Heart left ventricle (tissue), 16 donors: ENCODE data around the gene KPTN. TPM values are rescaled to one million over a fixed set of nuclear protein-coding genes. Genes with fewer than 3 reads are reported as not detected.

Source experiments
- ATAC-seq, 4 donors: fragments of 200-7000 bp; cut with Tn5 transposase; one replicate each; pipeline ENCODE4 v1.9.1; 2020 to 2022; ENCODE audit warnings: moderate library complexity in 4 of 4, mild to moderate bottlenecking in 3 of 4, moderate number of reproducible peaks in 1 of 4
- DNase-seq, 5 donors: peaks; one replicate each; pipeline ENCODE4 v3.0.0-alpha.2; 2020
- H3K27ac ChIP-seq, 12 donors: fragments of 200-600 bp; sonication (generic) in 4 of 12; one replicate each; pipeline versions ENCODE4 v1.5.0 to v1.8.0; 2016 to 2022; ENCODE audit warnings: mild to moderate bottlenecking in 2 of 12
- H3K27me3 ChIP-seq, 9 donors: fragments of 200-600 bp; sonication (generic) in 2 of 9; one replicate each; pipeline versions ENCODE4 v1.5.1 to v1.8.0; 2016 to 2022; ENCODE audit warnings: mild to moderate bottlenecking in 3 of 9
- H3K36me3 ChIP-seq, 9 donors: fragments of 200-600 bp; sonication (generic) in 2 of 9; one replicate each; pipeline versions ENCODE4 v1.5.0 to v1.8.0; 2018 to 2022; ENCODE audit warnings: mild to moderate bottlenecking in 2 of 9
- H3K4me1 ChIP-seq, 12 donors: fragments of 200-600 bp; sonication (generic) in 4 of 12; one replicate each; pipeline versions ENCODE4 v1.5.0 to v1.8.0; 2016 to 2022; ENCODE audit warnings: mild to moderate bottlenecking in 3 of 12
- H3K4me3 ChIP-seq, 12 donors: fragments of 200-600 bp; sonication (generic) in 4 of 12; one replicate each; pipeline versions ENCODE4 v1.5.0 to v1.8.0; 2017 to 2022; ENCODE audit warnings: mild to moderate bottlenecking in 9 of 12, moderate library complexity in 4 of 12
- H3K9me3 ChIP-seq, 12 donors: fragments of 200-600 bp; sonication (generic) in 4 of 12; one replicate each; pipeline versions ENCODE4 v1.5.0 to v1.8.0; 2016 to 2022; ENCODE audit warnings: mild to moderate bottlenecking in 1 of 12
- POLR2A ChIP-seq, 2 donors: fragments of 450-650 bp; IDR thresholded peaks; one replicate each; pipeline ENCODE4 v1.6.1; 2017; ENCODE audit warnings: antibody characterized with exemption in 2 of 2, mild to moderate bottlenecking in 2 of 2, moderate library complexity in 2 of 2
- WGBS, 4 donors: extraction: QIAGEN DNeasy Blood & Tissue Kit in 2 of 4; methylation state at CpG; one replicate each; pipeline versions ENCODE4 v1.1.5 to v1.1.7; 2013 to 2018; 5-methylcytosine and 5-hydroxymethylcytosine counted together
- intact Hi-C, 10 donors: fragments of 100-400 bp; cut with DNase I; formaldehyde crosslinking; loops; one replicate each; pipeline versions ENCODE4 v1.11.1 to v1.14.2; 2022
- polyA plus RNA-seq, 2 donors: library from polyadenylated mRNA; stranded (reverse); fragments of 200-250 nt; gene quantifications; one replicate each; pipeline ENCODE4 v1.2.3, GENCODE V29; 2013
- total RNA-seq, 9 donors: library from RNA; depleted of rRNA in 2 of 9; stranded (reverse); fragments of >200 nt in 2 of 9; fragmentation: NEBNext Ultra II Directional in 3 of 9; extraction: Animal tissue kit (Norgen Biotek cat#: 25700) in 3 of 9; gene quantifications; one replicate each; pipeline versions ENCODE4 v1.1.0 to v1.2.4, GENCODE V29; 2016 to 2023
- TF ChIP-seq, protein P1 (sequence below), 12 donors: fragments of 200-600 bp; sonication (generic) in 4 of 12; IDR thresholded peaks; one replicate each; pipeline versions ENCODE4 v1.5.0 to v1.8.0; 2018 to 2022; ENCODE audit warnings: antibody characterized with exemption in 12 of 12, mild to moderate bottlenecking in 5 of 12
- donor health status: ischemic (EF 13 %, LVEDD 7.1; RV severe dilation, severe dysfunction).
- donor health status: healthy with polysubstance abuse.
- donor health status: DM: no; HTN: yes; CAD: no.
- donor health status: DM: no; HTN: no; CAD: no.
- donor health status: ischemic (EF 25% LVEDD 6.9; RV normal size, moderate dysfunction).
- donor health status: ischemic (EF 25% LVEDD 5.7; RV mildly dilated, moderate dysfunction).
- donor health status: healthy.
- donor health status: DM: yes; HTN: yes; CAD: no.
- donor health status: ischemic (EF 35%, LVEDD 5.7; RV mildly dilated, moderate dysfunction).
- donor health status: nonischemic (EF 11% LVEDD 7.7; RV severe dilation, severe dysfunction).
- donor health status: DM: yes; HTN: yes; CAD: no.
- donor health status: PGD.
- donor health status: ischemic (EF 29% LVEDD 5.4; RV normal size, mild dysfunction).
- donor health status: nonischemic (EF 23%, LVEDD 6.1; RV moderate dilation, normal function).

KPTN gene
- total and polyA plus RNA-seq, 11 donors: 3.2 to 15.8 (median 7.8) TPM

DNA sequence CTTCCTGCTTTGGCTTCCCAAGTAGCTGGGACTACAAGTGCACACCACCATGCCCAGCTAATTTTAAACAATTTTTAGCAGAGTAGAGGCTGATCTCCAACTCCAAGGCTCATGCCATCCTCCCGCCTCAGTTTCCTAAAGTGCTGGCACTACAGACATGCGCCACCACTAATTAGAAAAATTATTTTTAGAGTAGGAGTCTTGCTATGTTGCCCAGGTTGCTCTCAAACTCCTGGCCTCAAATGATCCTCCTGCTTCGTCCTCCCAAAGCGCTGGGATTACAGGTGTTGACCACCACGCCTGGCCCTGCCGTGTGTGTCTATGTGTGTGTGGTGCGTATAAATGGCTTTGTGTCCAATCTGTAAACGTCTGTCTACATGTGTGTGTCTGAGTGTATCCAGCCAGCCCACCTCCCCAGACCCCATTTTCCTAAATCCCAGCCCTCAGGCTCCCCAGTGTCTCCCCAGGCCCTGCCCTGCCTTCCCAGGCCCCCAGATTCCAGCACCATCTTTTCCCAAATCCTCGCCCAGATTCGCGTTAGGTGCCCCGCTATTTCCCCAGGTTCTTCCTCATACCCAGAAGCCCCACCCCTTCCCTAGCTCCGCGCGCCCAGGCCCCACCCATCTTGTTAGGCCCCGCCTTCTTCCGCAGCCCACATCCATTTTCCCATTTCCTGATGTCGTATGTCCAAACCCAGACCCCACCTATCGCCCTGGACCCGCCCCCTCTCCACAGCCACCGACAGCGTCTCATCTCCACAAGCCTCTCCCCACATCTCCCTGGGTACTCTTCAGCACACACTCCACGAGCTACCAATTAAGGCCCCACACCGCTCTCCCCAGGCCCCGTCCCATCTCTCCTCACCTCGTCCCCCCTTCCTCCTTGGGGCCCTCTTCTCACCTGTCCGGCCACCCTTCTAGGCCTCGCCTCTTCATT, 37.2 kb downstream of the KPTN start:
- ATAC-seq (peak in 2 of 4 donors; percentile 20 to 29), DNase-seq (peak in 1 of 5 donors; percentile 40)
- TF ChIP-seq, protein P1, sequence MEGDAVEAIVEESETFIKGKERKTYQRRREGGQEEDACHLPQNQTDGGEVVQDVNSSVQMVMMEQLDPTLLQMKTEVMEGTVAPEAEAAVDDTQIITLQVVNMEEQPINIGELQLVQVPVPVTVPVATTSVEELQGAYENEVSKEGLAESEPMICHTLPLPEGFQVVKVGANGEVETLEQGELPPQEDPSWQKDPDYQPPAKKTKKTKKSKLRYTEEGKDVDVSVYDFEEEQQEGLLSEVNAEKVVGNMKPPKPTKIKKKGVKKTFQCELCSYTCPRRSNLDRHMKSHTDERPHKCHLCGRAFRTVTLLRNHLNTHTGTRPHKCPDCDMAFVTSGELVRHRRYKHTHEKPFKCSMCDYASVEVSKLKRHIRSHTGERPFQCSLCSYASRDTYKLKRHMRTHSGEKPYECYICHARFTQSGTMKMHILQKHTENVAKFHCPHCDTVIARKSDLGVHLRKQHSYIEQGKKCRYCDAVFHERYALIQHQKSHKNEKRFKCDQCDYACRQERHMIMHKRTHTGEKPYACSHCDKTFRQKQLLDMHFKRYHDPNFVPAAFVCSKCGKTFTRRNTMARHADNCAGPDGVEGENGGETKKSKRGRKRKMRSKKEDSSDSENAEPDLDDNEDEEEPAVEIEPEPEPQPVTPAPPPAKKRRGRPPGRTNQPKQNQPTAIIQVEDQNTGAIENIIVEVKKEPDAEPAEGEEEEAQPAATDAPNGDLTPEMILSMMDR (IDR thresholded peaks at IDR 0.05): no peak
- Histone ChIP-seq H3K27ac (no peak overlapping the region), H3K27me3 (peaks cover 45 to 90% (median 80%) of the 10 kb centered on the region in 9 donors), H3K4me3 (peak overlapping the region in 2 of 12 donors; percentile 15 to 18), H3K4me1 (peaks cover 0 to 32% (median 6%) of the 10 kb centered on the region in 12 donors), H3K36me3 (no peaks in the 10 kb centered on the region), H3K9me3 (no peaks in the 10 kb centered on the region)
- WGBS, 4 donors: 14 to 18% (median 17%) methylated on average over 28 of the region's 28 CpGs
- intact Hi-C loops: no loop called here

DNA sequence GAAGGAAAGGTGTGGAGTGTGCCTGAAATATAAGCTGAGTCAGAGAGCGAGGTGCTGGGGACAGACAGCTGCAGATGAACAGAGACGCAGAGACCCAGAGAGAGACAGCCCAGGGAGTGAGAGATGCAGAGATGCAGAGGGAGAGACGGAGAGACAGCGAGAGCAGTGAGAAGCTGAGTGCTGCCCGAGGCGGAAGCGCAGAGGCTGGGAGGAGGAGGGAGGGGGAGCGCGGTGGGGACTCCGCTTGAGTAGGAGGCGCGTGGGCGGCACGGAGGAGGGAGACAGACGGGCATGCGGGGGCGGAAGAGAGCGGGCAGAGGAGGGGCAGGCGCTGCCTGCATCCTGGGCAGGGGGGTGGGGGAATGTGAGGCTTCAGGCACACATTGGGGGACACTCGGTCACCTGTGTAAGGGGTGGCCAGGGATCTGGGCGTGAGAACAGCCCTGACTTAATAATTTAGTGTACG, 38.0 kb downstream of the KPTN start:
- 4 to 10% (median 6%) methylated on average over 20 to 22 of the region's 22 CpGs for WGBS, 4 donors
- Histone ChIP-seq H3K27ac (no peak overlapping the region), H3K4me3 (no peak overlapping the region), H3K4me1 (peaks cover 0 to 32% (median 6%) of the 10 kb centered on the region in 12 donors), H3K27me3 (peaks cover 45 to 97% (median 80%) of the 10 kb centered on the region in 9 donors), H3K36me3 (no peaks in the 10 kb centered on the region), H3K9me3 (no peaks in the 10 kb centered on the region)
- DNase-seq (peak in 1 of 5 donors; percentile 63), ATAC-seq (peak in 2 of 4 donors; percentile 29 to 30)
- no peak for TF ChIP-seq POLR2A (IDR thresholded peaks at IDR 0.05)
- TF ChIP-seq, protein P1 (IDR thresholded peaks at IDR 0.05): no peak
- intact Hi-C loops: no loop called here

DNA sequence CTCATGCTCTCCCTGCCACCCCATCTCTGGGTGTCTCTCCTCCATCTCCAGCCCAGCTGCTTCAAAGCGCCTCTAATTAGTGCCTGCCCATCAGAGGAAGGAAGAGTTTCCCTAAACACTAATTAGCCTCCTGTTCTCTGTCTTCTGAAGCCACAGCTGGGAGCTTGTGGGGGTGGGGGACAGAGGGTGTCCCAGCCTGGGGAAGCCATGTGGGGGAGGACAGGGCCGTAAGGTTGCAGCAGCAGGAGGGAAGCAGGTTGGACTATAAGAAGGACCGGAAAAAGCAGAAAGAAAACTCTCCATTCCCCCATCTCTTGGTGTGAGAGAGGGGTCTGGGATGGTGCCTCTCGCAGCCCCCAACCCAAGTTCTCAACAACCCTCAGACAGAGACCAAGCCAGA, 38.5 kb downstream of the KPTN start:
- no peaks in the 10 kb centered on the region for H3K9me3 ChIP-seq
- DNase-seq (peak in 1 of 5 donors; percentile 24), ATAC-seq (no peak)
- no peak overlapping the region for H3K27ac ChIP-seq
- no peak for TF ChIP-seq POLR2A (IDR thresholded peaks at IDR 0.05)
- TF ChIP-seq, protein P1 (IDR thresholded peaks at IDR 0.05): no peak
- peaks cover 0 to 32% (median 6%) of the 10 kb centered on the region in 12 donors for H3K4me1 ChIP-seq
- peaks cover 45 to 99% (median 80%) of the 10 kb centered on the region in 9 donors for H3K27me3 ChIP-seq
- intact Hi-C loops: no loop called here
- H3K4me3 ChIP-seq: no peak overlapping the region
- no peaks in the 10 kb centered on the region for H3K36me3 ChIP-seq
- 44 to 47% (median 45%) methylated on average over 4 of the region's 4 CpGs for WGBS, 4 donors

DNA sequence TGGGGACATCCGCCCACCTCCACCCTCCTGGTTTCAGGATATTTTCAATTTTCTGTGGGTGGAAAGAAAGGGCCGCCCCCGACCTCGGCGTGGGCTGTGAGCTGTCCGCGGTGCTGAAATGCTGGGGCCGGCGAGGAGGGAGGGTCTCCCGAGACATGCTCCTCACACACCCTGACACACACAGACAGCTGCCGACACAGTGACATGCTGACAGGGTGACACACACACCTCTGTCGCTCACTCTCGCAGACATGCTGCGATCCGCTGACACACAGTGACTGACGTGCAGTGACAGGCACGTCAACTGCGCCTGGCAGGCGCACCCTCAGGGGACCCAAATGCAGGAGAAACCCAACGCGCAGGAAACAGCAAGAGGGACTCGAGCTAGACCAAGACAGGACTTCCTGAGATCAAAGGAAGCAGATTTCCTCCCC, 39.6 kb downstream of the KPTN start:
- intact Hi-C loops: no loop called here
- H3K36me3 ChIP-seq: no peaks in the 10 kb centered on the region

More for the DNA sequence above, 39.6 kb downstream of the KPTN start:
- no peak for ATAC-seq
- Histone ChIP-seq H3K9me3 (no peaks in the 10 kb centered on the region), H3K27me3 (peaks cover 45 to 89% (median 72%) of the 10 kb centered on the region in 9 donors), H3K27ac (no peak overlapping the region), H3K4me1 (peaks cover 0 to 32% (median 6%) of the 10 kb centered on the region in 12 donors), H3K4me3 (no peak overlapping the region)
- peak in 1 of 5 donors; percentile 35 for DNase-seq
- 18 to 42% (median 19%) methylated on average over 10 to 22 of the region's 22 CpGs for WGBS, 4 donors
- TF ChIP-seq POLR2A (IDR thresholded peaks at IDR 0.05): no peak
- TF ChIP-seq, protein P1 (IDR thresholded peaks at IDR 0.05): no peak
